ENCODE data around the gene MACROD2.

GRCh38 chr20:14344746-14345145 is 349.4 kb downstream of the MACROD2 start:
- TF ChIP-seq YY1 (IDR thresholded peaks at IDR 0.05; ENCODE audit: insufficient read depth, insufficient read length) (no peak), ZNF274 (IDR thresholded peaks at IDR 0.05; ENCODE audit: low read depth, low read length) (no peak), SUZ12 (IDR thresholded peaks at IDR 0.05; ENCODE audit: extremely low read depth, insufficient read depth, insufficient read length) (no peak)
